Fibroblast of lung (primary cell): ENCODE results near the gene RCBTB1. TPM values are rescaled to one million over a fixed set of nuclear protein-coding genes. Genes with fewer than 3 reads are reported as not detected.

Source experiments
- DNase-seq, 2 donors: peaks; one replicate each; pipeline versions ENCODE4 v3.0.0 to v3.0.0-alpha.2; 2010; ENCODE audit warnings: low read depth in 2 of 2
- H2AFZ ChIP-seq: 2 replicates; pipeline ENCODE4 v1.5.1; 2012; ENCODE audit warnings: low read length, control low read depth, inconsistent platforms
- H3K27ac ChIP-seq: 2 replicates; pipeline ENCODE4 v1.5.1; 2011; ENCODE audit warnings: low read length, control low read depth; ENCODE audit not compliant: insufficient read depth
- H3K27me3 ChIP-seq: 2 replicates; pipeline ENCODE4 v1.5.1; 2011; ENCODE audit warnings: mild to moderate bottlenecking, low read length; ENCODE audit not compliant: control insufficient read depth, insufficient read depth
- H3K36me3 ChIP-seq: 2 replicates; pipeline ENCODE4 v1.5.1; 2011; ENCODE audit warnings: low read length; ENCODE audit not compliant: control insufficient read depth, insufficient read depth
- H3K4me1 ChIP-seq: 2 replicates; pipeline ENCODE4 v1.5.1; 2011; ENCODE audit warnings: low read length; ENCODE audit not compliant: control insufficient read depth, insufficient read depth; ENCODE audit errors: extremely low read depth
- H3K4me2 ChIP-seq: 2 replicates; pipeline ENCODE4 v1.5.1; 2011; ENCODE audit warnings: low read length, control low read depth; ENCODE audit not compliant: insufficient read depth; ENCODE audit errors: extremely low read depth
- H3K4me3 ChIP-seq, 4 experiments: fragments of 200-600 bp in 1 of 4; sonication (generic) in 1 of 4; replicated peaks in 1 of 4; 2 replicates each; pipeline ENCODE4 v1.5.1; 2011 to 2016; ENCODE audit warnings: low read length in 4 of 4, low read depth in 3 of 4, mild to moderate bottlenecking in 3 of 4, control low read depth in 2 of 4, inconsistent platforms in 1 of 4, mixed read lengths in 1 of 4; ENCODE audit not compliant: insufficient read depth in 1 of 4; ENCODE audit errors: control extremely low read depth in 1 of 4
- H3K79me2 ChIP-seq: 2 replicates; pipeline ENCODE4 v1.5.1; 2012; ENCODE audit warnings: mild to moderate bottlenecking, low read length, inconsistent platforms; ENCODE audit not compliant: control insufficient read depth, insufficient read depth
- H3K9ac ChIP-seq: 2 replicates; pipeline ENCODE4 v1.5.1; 2011; ENCODE audit warnings: mild to moderate bottlenecking, low read length, control low read depth; ENCODE audit not compliant: insufficient read depth
- H3K9me3 ChIP-seq: 2 replicates; pipeline ENCODE4 v1.5.1; 2012; ENCODE audit warnings: low read depth, low read length; ENCODE audit not compliant: control insufficient read depth, insufficient read depth
- H4K20me1 ChIP-seq: 2 replicates; pipeline ENCODE4 v1.5.1; 2011; ENCODE audit warnings: low read length; ENCODE audit not compliant: control insufficient read depth, insufficient read depth; ENCODE audit errors: extremely low read depth
- CTCF ChIP-seq, 2 donors: IDR thresholded peaks in 1 of 2; conservative IDR thresholded peaks in 1 of 2; 1 replicate in 1 of 2; 2 replicates in 1 of 2; pipeline ENCODE4 v1.5.1; 2011 to 2012; ENCODE audit warnings: low read length in 2 of 2, control low read depth in 1 of 2, inconsistent platforms in 1 of 2, low read depth in 1 of 2, mild to moderate bottlenecking in 1 of 2
- EZH2 ChIP-seq: IDR thresholded peaks from 2 replicates; pipeline ENCODE4 v1.5.1; 2012; ENCODE audit warnings: low read length, control low read depth, mild to moderate bottlenecking; ENCODE audit errors: missing control alignments
- polyA plus RNA-seq, 2 donors: library from polyadenylated mRNA; depleted of rRNA in 1 of 2; stranded (reverse) in 1 of 2; unstranded in 1 of 2; fragments of >200 nt; gene quantifications; 2 replicates each; pipeline ENCODE4 v1.2.1, GENCODE V29; 2011 to 2012; ENCODE audit warnings: missing spikeins in 1 of 2
- total RNA-seq: library from RNA; depleted of rRNA; stranded (reverse); fragments of >200 nt; gene quantifications from 2 replicates; pipeline ENCODE4 v1.2.1, GENCODE V29; 2014

The RCBTB1 gene
- total and polyA plus RNA-seq, 2 donors (not counting 1 experiment from before 2014, with no cell fraction given) = 22.7 to 42.6 TPM

- Histone ChIP-seq H3K9ac (no peak overlapping the region), H3K79me2 (no peaks in the 10 kb centered on the region), H3K27me3 (no peaks in the 10 kb centered on the region), H3K4me3 (no peak overlapping the region), H3K4me2 (no peak overlapping the region), H3K27ac (no peak overlapping the region), H3K9me3 (no peaks in the 10 kb centered on the region), H3K4me1 (no peaks in the 10 kb centered on the region), H2AFZ (no peak overlapping the region), H4K20me1 (no peaks in the 10 kb centered on the region), H3K36me3 (peaks cover 7% of the 10 kb centered on the region)
- no peak for TF ChIP-seq EZH2
- TF ChIP-seq CTCF (conservative IDR thresholded peaks at IDR 0.05 in 1 of 2, IDR thresholded peaks at IDR 0.05 in 1 of 2; ENCODE audit: low read depth in 1 of 2, low read length in 2 of 2) = no peak
- DNase-seq = no peak
These were observed 49.0 kb downstream of the RCBTB1 start for GRCh38 chr13:49536144-49536873.

GRCh38 chr13:49533591-49534269, 51.6 kb downstream of the RCBTB1 start:
- H3K9ac ChIP-seq = no peak overlapping the region

More at GRCh38 chr13:49533591-49534269, 51.6 kb downstream of the RCBTB1 start:
- H3K79me2 ChIP-seq = no peaks in the 10 kb centered on the region
- H3K27ac ChIP-seq = no peak overlapping the region
- no peaks in the 10 kb centered on the region for H4K20me1 ChIP-seq
- H3K9me3 ChIP-seq = no peaks in the 10 kb centered on the region
- DNase-seq = no peak
- TF ChIP-seq EZH2 (no peak), CTCF (conservative IDR thresholded peaks at IDR 0.05 in 1 of 2, IDR thresholded peaks at IDR 0.05 in 1 of 2; ENCODE audit: low read depth in 1 of 2, low read length in 2 of 2) (no peak)
- no peak overlapping the region for H3K4me2 ChIP-seq
- no peak overlapping the region for H3K4me3 ChIP-seq
- H2AFZ ChIP-seq = no peak overlapping the region
- H3K36me3 ChIP-seq = peaks cover 2% of the 10 kb centered on the region
- no peaks in the 10 kb centered on the region for H3K4me1 ChIP-seq
- H3K27me3 ChIP-seq = no peaks in the 10 kb centered on the region
